GM23248 (cell line): Measurements from ENCODE around the gene GPR42. TPM values are rescaled to one million over a fixed set of nuclear protein-coding genes. Genes with fewer than 3 reads are reported as not detected.
"Not testable (repeated sequence)": the region's sequence is repeated elsewhere in the genome, so short reads cannot be mapped to it uniquely, and the experiment has no call there.

Experiments used
- DNase-seq: peaks from one replicate; pipeline ENCODE4 v3.0.0-alpha.2; 2015
- H2AFZ ChIP-seq: fragments of 200-600 bp; sonication (generic); 2 replicates; pipeline ENCODE4 v1.6.1; 2016; ENCODE audit warnings: antibody characterized with exemption
- H3F3A ChIP-seq: fragments of 200-600 bp; sonication (generic); 2 replicates; pipeline ENCODE4 v1.6.1; 2016; ENCODE audit warnings: mild to moderate bottlenecking, antibody characterized with exemption, mixed run types; ENCODE audit not compliant: insufficient read depth
- H3K27ac ChIP-seq: fragments of 200-600 bp; sonication (generic); 2 replicates; pipeline ENCODE4 v1.5.1; 2016; ENCODE audit warnings: mild to moderate bottlenecking
- H3K27me3 ChIP-seq: fragments of 200-600 bp; sonication (generic); replicated peaks from 2 replicates; pipeline ENCODE4 v1.6.1; 2016; ENCODE audit warnings: mild to moderate bottlenecking; ENCODE audit not compliant: insufficient read depth
- H3K36me3 ChIP-seq: fragments of 200-600 bp; sonication (generic); 2 replicates; pipeline ENCODE4 v1.6.1; 2016; ENCODE audit warnings: low read depth, mild to moderate bottlenecking
- H3K4me1 ChIP-seq: fragments of 200-600 bp; sonication (generic); 2 replicates; pipeline ENCODE4 v1.6.1; 2016; ENCODE audit warnings: mild to moderate bottlenecking; ENCODE audit not compliant: insufficient read depth
- H3K4me2 ChIP-seq: fragments of 200-600 bp; sonication (generic); one replicate; pipeline ENCODE4 v1.6.1; 2016; ENCODE audit warnings: mild to moderate bottlenecking; ENCODE audit not compliant: unreplicated experiment
- H3K4me3 ChIP-seq: fragments of 200-600 bp; sonication (generic); 2 replicates; pipeline ENCODE4 v1.5.1; 2016; ENCODE audit warnings: mild to moderate bottlenecking
- H3K79me2 ChIP-seq: fragments of 200-600 bp; sonication (generic); 2 replicates; pipeline ENCODE4 v1.6.1; 2016; ENCODE audit warnings: mild to moderate bottlenecking; ENCODE audit not compliant: insufficient read depth
- H3K9ac ChIP-seq: fragments of 200-600 bp; sonication (generic); 2 replicates; pipeline ENCODE4 v1.6.1; 2016; ENCODE audit warnings: mild to moderate bottlenecking
- H3K9me2 ChIP-seq: fragments of 200-600 bp; sonication (generic); 2 replicates; pipeline ENCODE4 v1.6.1; 2016; ENCODE audit warnings: mixed run types, mild to moderate bottlenecking, moderate library complexity; ENCODE audit not compliant: insufficient read depth
- H3K9me3 ChIP-seq: fragments of 200-600 bp; sonication (generic); one replicate; pipeline ENCODE4 v1.6.1; 2017; ENCODE audit warnings: low read depth
- H4K20me1 ChIP-seq: fragments of 200-600 bp; sonication (generic); 2 replicates; pipeline ENCODE4 v1.6.0; 2016; ENCODE audit not compliant: insufficient read depth
- EZH2 ChIP-seq: fragments of 200-600 bp; sonication (generic); IDR thresholded peaks from 2 replicates; pipeline ENCODE4 v1.6.1; 2018; ENCODE audit warnings: antibody characterized with exemption, mild to moderate bottlenecking; ENCODE audit not compliant: insufficient read depth, poor library complexity, severe bottlenecking
- EZH2phosphoT487 ChIP-seq: fragments of 200-600 bp; sonication (generic); IDR thresholded peaks from 2 replicates; pipeline ENCODE4 v1.6.1; 2018; ENCODE audit warnings: antibody characterized with exemption, moderate library complexity, mild to moderate bottlenecking, low read depth; ENCODE audit not compliant: insufficient read depth
- WGBS, 2 experiments: methylation state at CpG; one replicate each; pipeline ENCODE4 v1.1.6; 2015 to 2017; ENCODE audit warnings: low lambda C conversion rate in 2 of 2, low coverage in 1 of 2; ENCODE audit errors: missing lambda C conversion rate in 2 of 2; 5-methylcytosine and 5-hydroxymethylcytosine counted together
- in situ Hi-C: fragments of 300-500 bp; cut with MboI; formaldehyde crosslinking; loops from 2 replicates; pipeline ENCODE4 v1.15.0; 2020
- polyA plus RNA-seq: library from polyadenylated mRNA; unstranded; fragments of >200 nt; fragmentation: Nextera tagmentation; extraction: Ambion mirVana; gene quantifications from 2 replicates; pipeline ENCODE4 v1.2.1, GENCODE V29; 2016
- total RNA-seq: library from RNA; depleted of rRNA; stranded (reverse); fragments of >200 nt; shearing (Covaris generic); gene quantifications from 2 replicates; pipeline ENCODE4 v1.2.3, GENCODE V29; 2014

The GPR42 gene
- total and polyA plus RNA-seq, 2 experiments from 2014 or later, result not detected

- 56 to 61% methylated on average over 4 of the region's 4 CpGs for WGBS, 2 experiments
- H3K36me3 ChIP-seq, result no peaks in the 10 kb centered on the region
- H4K20me1 ChIP-seq, result no peaks in the 10 kb centered on the region
- no peak overlapping the region for H3K4me3 ChIP-seq
- H3K9me2 ChIP-seq, result no peaks in the 10 kb centered on the region
- no peak overlapping the region for H3K4me2 ChIP-seq
- H3K27ac ChIP-seq, result no peak overlapping the region
- in situ Hi-C loops, result no loop called here
- no peaks in the 10 kb centered on the region for H3F3A ChIP-seq
- DNase-seq, result no peak
- peaks cover 6% of the 10 kb centered on the region for H3K27me3 ChIP-seq
- no peaks in the 10 kb centered on the region for H3K9me3 ChIP-seq
- no peak overlapping the region for H3K9ac ChIP-seq
- no peaks in the 10 kb centered on the region for H3K4me1 ChIP-seq
- no peak overlapping the region for H2AFZ ChIP-seq
- TF ChIP-seq EZH2phosphoT487, result no peak
- no peak for TF ChIP-seq EZH2
- H3K79me2 ChIP-seq, result no peaks in the 10 kb centered on the region
Observed at GRCh38 chr19:35399231-35399630, 28.4 kb downstream of the GPR42 start.

- Histone ChIP-seq H3K4me2 (no peak overlapping the region), H3K9ac (no peak overlapping the region), H3F3A (no peaks in the 10 kb centered on the region), H3K9me2 (no peaks in the 10 kb centered on the region), H3K36me3 (no peaks in the 10 kb centered on the region), H3K9me3 (no peaks in the 10 kb centered on the region), H3K27ac (no peak overlapping the region), H3K4me1 (no peaks in the 10 kb centered on the region), H2AFZ (no peak overlapping the region), H4K20me1 (no peaks in the 10 kb centered on the region), H3K79me2 (no peaks in the 10 kb centered on the region), H3K4me3 (no peak overlapping the region), H3K27me3 (peaks cover 4% of the 10 kb centered on the region; the same call in 1 of the 2 replicates)
- no peak for TF ChIP-seq EZH2phosphoT487
- no peak for TF ChIP-seq EZH2
- in situ Hi-C loops, result no loop called here
- DNase-seq, result no peak
- WGBS, 2 experiments, result 68 to 72% methylated on average over 9 to 10 of the region's 10 CpGs
Observed at GRCh38 chr19:35399948-35400772, 29.3 kb downstream of the GPR42 start.

- Histone ChIP-seq H3K4me3 (no peak overlapping the region), H3K36me3 (no peaks in the 10 kb centered on the region), H2AFZ (no peak overlapping the region), H3K4me1 (peaks cover 3% of the 10 kb centered on the region), H3K27ac (no peak overlapping the region), H4K20me1 (no peaks in the 10 kb centered on the region), H3K79me2 (no peaks in the 10 kb centered on the region), H3K9ac (no peak overlapping the region), H3F3A (peaks cover 3% of the 10 kb centered on the region; the same call in 1 of the 2 replicates), H3K9me2 (no peaks in the 10 kb centered on the region), H3K9me3 (no peaks in the 10 kb centered on the region), H3K27me3 (peaks cover 4% of the 10 kb centered on the region; the same call in 1 of the 2 replicates), H3K4me2 (no peak overlapping the region)
- WGBS, 2 experiments, result 87 to 93% methylated on average over 7 of the region's 7 CpGs
- in situ Hi-C loops, result no loop called here
- no peak for DNase-seq
- TF ChIP-seq EZH2, result no peak
- TF ChIP-seq EZH2phosphoT487, result no peak
Observed at GRCh38 chr19:35400773-35401100, 29.9 kb downstream of the GPR42 start.

GRCh38 chr19:35401416-35401815, 30.5 kb downstream of the GPR42 start:
- H3K9ac ChIP-seq, H3K9me3 ChIP-seq, in situ Hi-C loops, H3K27ac ChIP-seq, H3K79me2 ChIP-seq, DNase-seq, H3K27me3 ChIP-seq, H3K9me2 ChIP-seq, H2AFZ ChIP-seq, H3K36me3 ChIP-seq, H3K4me3 ChIP-seq, H3F3A ChIP-seq, H3K4me2 ChIP-seq, H3K4me1 ChIP-seq, H4K20me1 ChIP-seq: not testable (repeated sequence)
- 72 to 73% methylated on average over 9 of the region's 9 CpGs for WGBS, 2 experiments
